ENCODE data around the gene NKX1-2. TPM values are rescaled to one million over a fixed set of nuclear protein-coding genes. Genes with fewer than 3 reads are reported as not detected.
A peak's percentile ranks its signal among the peaks of the same experiment; 100 is the strongest.

NKX1-2 gene
- total RNA-seq, 1 donor from 2014 or later = not detected

- no peak for DNase-seq (ENCODE audit: low read depth)
Observed at GRCh38 chr10:124476043-124476725, 26.3 kb upstream of the NKX1-2 start.

- DNase-seq (ENCODE audit: low read depth) = peak; percentile 62
Observed at GRCh38 chr10:124474514-124475070, 24.8 kb upstream of the NKX1-2 start.

GRCh38 chr10:124473070-124473469 is 23.2 kb upstream of the NKX1-2 start:
- no peak for DNase-seq (ENCODE audit: low read depth)

- no peak for DNase-seq (ENCODE audit: low read depth)
Observed at GRCh38 chr10:124472071-124472470, 22.2 kb upstream of the NKX1-2 start.

- DNase-seq (ENCODE audit: low read depth) = peak; percentile 40
Observed at GRCh38 chr10:124470544-124471434, 21.0 kb upstream of the NKX1-2 start.

GRCh38 chr10:124469956-124470484 is 20.2 kb upstream of the NKX1-2 start:
- no peak for DNase-seq (ENCODE audit: low read depth)

- DNase-seq (ENCODE audit: low read depth) = no peak
Observed at GRCh38 chr10:124468624-124469023, 18.8 kb upstream of the NKX1-2 start.

- no peak for DNase-seq (ENCODE audit: low read depth)
Observed at GRCh38 chr10:124467165-124467564, 17.3 kb upstream of the NKX1-2 start.

- no peak for DNase-seq (ENCODE audit: low read depth)
Observed at GRCh38 chr10:124465777-124466488, 16.1 kb upstream of the NKX1-2 start.

- DNase-seq (ENCODE audit: low read depth) = no peak
Observed at GRCh38 chr10:124465003-124465776, 15.4 kb upstream of the NKX1-2 start.

GRCh38 chr10:124464028-124464965 is 14.5 kb upstream of the NKX1-2 start:
- DNase-seq (ENCODE audit: low read depth) = no peak

GRCh38 chr10:124462348-124462695 is 12.5 kb upstream of the NKX1-2 start:
- no peak for DNase-seq (ENCODE audit: low read depth)

GRCh38 chr10:124461642-124462347 is 12.0 kb upstream of the NKX1-2 start, which contains the start of gene LHPP:
Gene LHPP (plus strand): TSS chr10:124461823. CDS start chr10:124461863, 40 bp downstream.
- peak; percentile 86 for DNase-seq (ENCODE audit: low read depth)

GRCh38 chr10:124460144-124460543 is 10.3 kb upstream of the NKX1-2 start:
- no peak for DNase-seq (ENCODE audit: low read depth)

- DNase-seq (ENCODE audit: low read depth) = no peak
Observed at GRCh38 chr10:124459395-124459794, 9.6 kb upstream of the NKX1-2 start.

GRCh38 chr10:124458889-124459288 is 9.1 kb upstream of the NKX1-2 start:
- DNase-seq (ENCODE audit: low read depth) = no peak

- DNase-seq (ENCODE audit: low read depth) = no peak
Observed at GRCh38 chr10:124458473-124458872, 8.6 kb upstream of the NKX1-2 start.

GRCh38 chr10:124455441-124455840 is 5.6 kb upstream of the NKX1-2 start:
- DNase-seq (ENCODE audit: low read depth) = no peak
